Body of pancreas (tissue), 4 donors: ENCODE data around the gene KRTAP29-1.

Experiments used
- CTCF ChIP-seq, 7 experiments: fragments of 450-650 bp in 4 of 7; fragments of 200-600 bp in 3 of 7; sonication (generic) in 3 of 7; IDR thresholded peaks; one replicate each; pipeline ENCODE4 v1.5.1; 2016 to 2019; ENCODE audit warnings: antibody characterized with exemption in 7 of 7
- POLR2A ChIP-seq, 3 donors: fragments of 450-650 bp; IDR thresholded peaks; one replicate each; pipeline ENCODE4 v1.6.1; 2016; ENCODE audit warnings: antibody characterized with exemption in 3 of 3, mild to moderate bottlenecking in 2 of 3

- TF ChIP-seq CTCF (IDR thresholded peaks at IDR 0.05), result no peak
- no peak for TF ChIP-seq POLR2A (IDR thresholded peaks at IDR 0.05)
These were observed 22.5 kb upstream of the KRTAP29-1 start for GRCh38 chr17:41325126-41325525.
